ENCODE measurements around the gene RIMBP2. TPM values are rescaled to one million over a fixed set of nuclear protein-coding genes. Genes with fewer than 3 reads are reported as not detected.

RIMBP2 gene
- total and polyA plus RNA-seq, 5 donors, result 0.05 to 0.28 TPM; not detected in 3

GRCh38 chr12:130422676-130423075 lies 293.4 kb downstream of the RIMBP2 start:
- Histone ChIP-seq H3K4me3 (ENCODE audit: low read length) (no peak overlapping the region), H3K4me1 (ENCODE audit: control insufficient read depth, insufficient read depth, low read length) (no peaks in the 10 kb centered on the region), H3K27me3 (ENCODE audit: control insufficient read depth, insufficient read depth) (no peaks in the 10 kb centered on the region), H3K27ac (ENCODE audit: low read length) (no peak overlapping the region), H3K9me3 (ENCODE audit: control insufficient read depth, low read length) (no peaks in the 10 kb centered on the region)
- no peak for DNase-seq
- 85% methylated on average over 8 of the region's 8 CpGs for WGBS
- intact Hi-C loops (cut with DNase I), result no loop called here
- ATAC-seq, result no peak

- ATAC-seq (no peak), DNase-seq (no peak)
- WGBS, result 56% methylated on average over 6 of the region's 6 CpGs
- H3K9me3 ChIP-seq (ENCODE audit: control insufficient read depth, low read length), result no peaks in the 10 kb centered on the region
- no peak overlapping the region for H3K27ac ChIP-seq (ENCODE audit: low read length)
- H3K4me1 ChIP-seq (ENCODE audit: control insufficient read depth, insufficient read depth, low read length), result no peaks in the 10 kb centered on the region
- intact Hi-C loops (cut with DNase I), result no loop called here
- no peaks in the 10 kb centered on the region for H3K27me3 ChIP-seq (ENCODE audit: control insufficient read depth, insufficient read depth)
- no peak overlapping the region for H3K4me3 ChIP-seq (ENCODE audit: low read length)
Observed at GRCh38 chr12:130421896-130422295, 294.2 kb downstream of the RIMBP2 start.

GRCh38 chr12:130420071-130420470 lies 296.0 kb downstream of the RIMBP2 start:
- 61% methylated on average over 4 of the region's 4 CpGs for WGBS
- intact Hi-C loops (cut with DNase I), result no loop called here
- Histone ChIP-seq H3K9me3 (ENCODE audit: control insufficient read depth, low read length) (no peaks in the 10 kb centered on the region), H3K27me3 (ENCODE audit: control insufficient read depth, insufficient read depth) (no peaks in the 10 kb centered on the region), H3K4me1 (ENCODE audit: control insufficient read depth, insufficient read depth, low read length) (no peaks in the 10 kb centered on the region), H3K4me3 (ENCODE audit: low read length) (no peak overlapping the region), H3K27ac (ENCODE audit: low read length) (no peak overlapping the region)
- ATAC-seq (no peak), DNase-seq (no peak)

GRCh38 chr12:130419116-130419515 lies 297.0 kb downstream of the RIMBP2 start:
- H3K9me3 ChIP-seq (ENCODE audit: control insufficient read depth, low read length), result no peaks in the 10 kb centered on the region
- no peaks in the 10 kb centered on the region for H3K4me1 ChIP-seq (ENCODE audit: control insufficient read depth, insufficient read depth, low read length)
- DNase-seq (no peak), ATAC-seq (no peak)
- H3K4me3 ChIP-seq (ENCODE audit: low read length), result no peak overlapping the region
- H3K27ac ChIP-seq (ENCODE audit: low read length), result no peak overlapping the region
- intact Hi-C loops (cut with DNase I), result no loop called here
- 59% methylated on average over 6 of the region's 6 CpGs for WGBS
- no peaks in the 10 kb centered on the region for H3K27me3 ChIP-seq (ENCODE audit: control insufficient read depth, insufficient read depth)

- no peak for DNase-seq
- no peaks in the 10 kb centered on the region for H3K9me3 ChIP-seq (ENCODE audit: control insufficient read depth, low read length)
- no peak overlapping the region for H3K4me3 ChIP-seq (ENCODE audit: low read length)
- intact Hi-C loops (cut with DNase I), result no loop called here
- H3K27me3 ChIP-seq (ENCODE audit: control insufficient read depth, insufficient read depth), result no peaks in the 10 kb centered on the region
- 81% methylated on average over 3 of the region's 3 CpGs for WGBS
- ATAC-seq, result no peak
- H3K27ac ChIP-seq (ENCODE audit: low read length), result no peak overlapping the region
- H3K4me1 ChIP-seq (ENCODE audit: control insufficient read depth, insufficient read depth, low read length), result no peaks in the 10 kb centered on the region
Observed at GRCh38 chr12:130418251-130418650, 297.8 kb downstream of the RIMBP2 start.

GRCh38 chr12:130414381-130414780 lies 301.7 kb downstream of the RIMBP2 start:
- H3K9me3 ChIP-seq (ENCODE audit: control insufficient read depth, low read length), result no peaks in the 10 kb centered on the region
- intact Hi-C loops (cut with DNase I), result no loop called here
- H3K27me3 ChIP-seq (ENCODE audit: control insufficient read depth, insufficient read depth), result no peaks in the 10 kb centered on the region
- no peak overlapping the region for H3K27ac ChIP-seq (ENCODE audit: low read length)
- DNase-seq (no peak), ATAC-seq (no peak)
- H3K4me1 ChIP-seq (ENCODE audit: control insufficient read depth, insufficient read depth, low read length), result no peaks in the 10 kb centered on the region
- H3K4me3 ChIP-seq (ENCODE audit: low read length), result no peak overlapping the region
- WGBS, result 81% methylated on average over 7 of the region's 7 CpGs

- Histone ChIP-seq H3K27ac (ENCODE audit: low read length) (no peak overlapping the region), H3K4me3 (ENCODE audit: low read length) (no peak overlapping the region), H3K4me1 (ENCODE audit: control insufficient read depth, insufficient read depth, low read length) (no peaks in the 10 kb centered on the region), H3K9me3 (ENCODE audit: control insufficient read depth, low read length) (no peaks in the 10 kb centered on the region), H3K27me3 (ENCODE audit: control insufficient read depth, insufficient read depth) (no peaks in the 10 kb centered on the region)
- DNase-seq, result no peak
- no peak for ATAC-seq
- 85% methylated on average over 18 of the region's 18 CpGs for WGBS
- intact Hi-C loops (cut with DNase I), result no loop called here
Observed at GRCh38 chr12:130413909-130414308, 302.2 kb downstream of the RIMBP2 start.

- Histone ChIP-seq H3K4me3 (ENCODE audit: low read length) (no peak overlapping the region), H3K9me3 (ENCODE audit: control insufficient read depth, low read length) (no peaks in the 10 kb centered on the region), H3K27me3 (ENCODE audit: control insufficient read depth, insufficient read depth) (no peaks in the 10 kb centered on the region), H3K27ac (ENCODE audit: low read length) (no peak overlapping the region), H3K4me1 (ENCODE audit: control insufficient read depth, insufficient read depth, low read length) (no peaks in the 10 kb centered on the region)
- 90% methylated on average over 8 of the region's 8 CpGs for whole genome bisulfite sequencing
- intact Hi-C loops (cut with DNase I), result no loop called here
- ATAC-seq (no peak), DNase-seq (no peak)
Observed at GRCh38 chr12:130412384-130412783, 303.7 kb downstream of the RIMBP2 start.

GRCh38 chr12:130405332-130405731 lies 310.8 kb downstream of the RIMBP2 start:
- 33% methylated on average over 7 of the region's 7 CpGs for WGBS
- intact Hi-C loops (cut with DNase I), result loop anchor here in 1 of 4 donors (10.0 kb wide), 1 partner anchor 339 kb away; no protein-coding TSS in a partner anchor
- no peaks in the 10 kb centered on the region for H3K9me3 ChIP-seq (ENCODE audit: control insufficient read depth, low read length)
- DNase-seq, result no peak
- no peaks in the 10 kb centered on the region for H3K27me3 ChIP-seq (ENCODE audit: control insufficient read depth, insufficient read depth)
- no peaks in the 10 kb centered on the region for H3K4me1 ChIP-seq (ENCODE audit: control insufficient read depth, insufficient read depth, low read length)
- H3K27ac ChIP-seq (ENCODE audit: low read length), result no peak overlapping the region
- no peak overlapping the region for H3K4me3 ChIP-seq (ENCODE audit: low read length)
- ATAC-seq, result no peak

GRCh38 chr12:130401703-130402102 lies 314.4 kb downstream of the RIMBP2 start:
- peak; percentile 22 to 40 for ATAC-seq
- no peak overlapping the region for H3K4me3 ChIP-seq (ENCODE audit: low read length)
- H3K27ac ChIP-seq (ENCODE audit: low read length), result no peak overlapping the region
- intact Hi-C loops (cut with DNase I), result loop anchor here (2.0 to 10.0 kb wide), 3 partner anchors 343 to 347 kb away; no protein-coding TSS in a partner anchor
- DNase-seq, result no peak
- H3K27me3 ChIP-seq (ENCODE audit: control insufficient read depth, insufficient read depth), result no peaks in the 10 kb centered on the region
- no peaks in the 10 kb centered on the region for H3K9me3 ChIP-seq (ENCODE audit: control insufficient read depth, low read length)
- 67% methylated on average over 6 of the region's 6 CpGs for WGBS
- no peaks in the 10 kb centered on the region for H3K4me1 ChIP-seq (ENCODE audit: control insufficient read depth, insufficient read depth, low read length)

- no peaks in the 10 kb centered on the region for H3K27me3 ChIP-seq (ENCODE audit: control insufficient read depth, insufficient read depth)
- H3K9me3 ChIP-seq (ENCODE audit: control insufficient read depth, low read length), result no peaks in the 10 kb centered on the region
- no peaks in the 10 kb centered on the region for H3K4me1 ChIP-seq (ENCODE audit: control insufficient read depth, insufficient read depth, low read length)
- intact Hi-C loops (cut with DNase I), result no loop called here
- DNase-seq (no peak), ATAC-seq (no peak)
- no peak overlapping the region for H3K4me3 ChIP-seq (ENCODE audit: low read length)
- 71% methylated on average over 12 of the region's 12 CpGs for WGBS
- no peak overlapping the region for H3K27ac ChIP-seq (ENCODE audit: low read length)
Observed at GRCh38 chr12:130398100-130398848, 317.8 kb downstream of the RIMBP2 start.

GRCh38 chr12:130396667-130397066 lies 319.4 kb downstream of the RIMBP2 start:
- intact Hi-C loops (cut with DNase I), result no loop called here
- 79% methylated on average over 2 of the region's 2 CpGs for WGBS
- ATAC-seq, result no peak

More at GRCh38 chr12:130396667-130397066, 319.4 kb downstream of the RIMBP2 start:
- no peak overlapping the region for H3K4me3 ChIP-seq (ENCODE audit: low read length)
- no peaks in the 10 kb centered on the region for H3K27me3 ChIP-seq (ENCODE audit: control insufficient read depth, insufficient read depth)
- no peak overlapping the region for H3K27ac ChIP-seq (ENCODE audit: low read length)
- DNase-seq, result no peak
- H3K9me3 ChIP-seq (ENCODE audit: control insufficient read depth, low read length), result no peaks in the 10 kb centered on the region
- no peaks in the 10 kb centered on the region for H3K4me1 ChIP-seq (ENCODE audit: control insufficient read depth, insufficient read depth, low read length)
